ENCODE data around the gene PCDHB6.
"Not testable (repeated sequence)": the region's sequence is repeated elsewhere in the genome, so short reads cannot be mapped to it uniquely, and the experiment has no call there.

- TF ChIP-seq CTCF (IDR thresholded peaks at IDR 0.05); POLR2A (IDR thresholded peaks at IDR 0.05); POLR2AphosphoS5 (IDR thresholded peaks at IDR 0.05; ENCODE audit: insufficient read depth in 1 of 2, low read depth in 1 of 2): not testable (repeated sequence)
These were observed 2.2 kb downstream of the PCDHB6 start for GRCh38 chr5:141152096-141152495.
